Measurements from ENCODE around the gene CACTIN. TPM values are rescaled to one million over a fixed set of nuclear protein-coding genes. Genes with fewer than 3 reads are reported as not detected.

Gene CACTIN
- 35.4 and 39.2 TPM in 2 replicates for total RNA-seq

DNA sequence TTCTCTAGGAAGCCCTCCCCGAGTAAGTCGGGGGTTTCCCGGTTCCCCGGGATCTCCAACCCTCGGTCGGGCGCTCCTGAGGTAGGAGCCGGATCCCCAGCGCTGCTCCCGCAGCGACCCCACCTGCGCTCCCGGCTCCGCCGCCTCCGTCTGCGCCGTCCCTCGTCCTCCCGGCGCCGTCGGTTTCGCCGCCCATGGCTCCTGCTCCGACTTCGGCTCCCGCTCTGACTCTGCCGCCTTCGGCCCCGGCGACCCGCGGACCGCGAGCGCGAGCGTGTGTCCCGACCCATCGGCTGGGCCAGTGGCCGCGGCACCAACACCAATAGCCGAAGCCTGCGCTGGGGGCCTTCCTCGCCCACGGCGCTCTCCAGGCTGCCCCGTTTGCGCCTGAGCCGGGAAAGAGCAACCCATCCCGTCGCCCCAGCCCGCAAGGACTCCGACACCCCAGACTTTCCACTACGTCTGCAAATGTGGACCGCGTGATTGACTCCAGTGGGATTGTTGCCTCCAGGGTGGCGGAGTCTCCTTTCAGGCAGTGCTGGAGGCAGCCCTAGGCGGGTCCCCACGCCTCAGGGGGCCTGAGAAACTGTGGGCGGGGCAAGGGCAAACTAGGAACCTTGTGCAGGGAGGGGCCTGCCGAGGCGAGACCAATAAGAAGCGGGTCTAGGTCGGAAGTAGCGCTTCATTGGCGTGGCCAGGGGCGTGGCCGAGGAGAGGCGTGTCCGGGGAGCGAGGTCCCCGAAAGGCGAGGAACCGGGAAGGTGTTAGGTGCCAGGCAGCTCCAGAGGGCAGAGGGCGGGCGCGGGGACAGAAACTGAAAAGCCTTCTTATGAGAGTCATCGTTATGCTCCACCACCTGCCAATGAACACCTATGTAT is at the start of gene CACTIN:
TSS of gene CACTIN (minus strand) at position 318 of the 878 bp plus-strand sequence. CDS start at position 290, 28 bp downstream.
- intact Hi-C loops (cut with micrococcal nuclease), result loop anchor here (1.0 to 5.0 kb wide), 10 partner anchors 54 to 846 kb away; partner anchors contain the start of genes FZR1, HDGFL2, HMG20B and MFSD12

DNA sequence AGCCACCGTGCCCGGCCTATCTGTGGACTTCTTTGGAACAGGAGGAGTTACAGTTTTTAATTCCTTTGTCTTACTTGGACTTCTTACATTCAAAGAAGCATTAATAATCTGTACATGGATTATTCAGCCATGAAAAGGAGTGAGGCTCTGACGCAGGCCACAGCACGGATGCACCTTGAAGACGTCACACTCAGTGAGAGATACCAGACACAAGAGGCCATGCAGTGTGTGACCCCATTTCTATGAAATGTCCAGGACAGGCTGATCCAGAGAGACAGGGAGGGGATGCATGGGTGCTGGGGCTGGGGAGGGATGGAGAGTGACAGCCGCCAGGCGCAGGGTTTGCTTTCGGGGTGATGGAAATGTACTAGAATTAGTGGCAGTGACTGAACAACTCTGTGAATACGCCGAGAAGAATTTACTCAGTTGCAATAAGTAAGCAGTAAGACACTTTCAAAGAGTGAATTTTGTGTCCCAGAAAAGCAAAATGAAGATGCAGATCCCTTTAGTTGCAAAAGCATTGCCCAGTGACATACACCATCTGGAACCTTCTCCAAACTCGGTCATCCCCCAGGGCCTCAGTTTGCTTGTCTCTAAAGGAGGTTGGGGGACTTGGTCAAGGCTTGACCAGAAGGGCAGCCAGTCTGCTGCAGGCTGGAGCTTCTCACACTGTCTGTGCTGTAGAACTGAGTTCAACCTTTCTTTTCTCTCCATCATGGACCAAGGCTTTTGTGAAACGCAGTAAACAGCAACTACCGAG is 48.4 kb upstream of the CACTIN start:
- intact Hi-C loops (cut with micrococcal nuclease), result no loop called here

DNA sequence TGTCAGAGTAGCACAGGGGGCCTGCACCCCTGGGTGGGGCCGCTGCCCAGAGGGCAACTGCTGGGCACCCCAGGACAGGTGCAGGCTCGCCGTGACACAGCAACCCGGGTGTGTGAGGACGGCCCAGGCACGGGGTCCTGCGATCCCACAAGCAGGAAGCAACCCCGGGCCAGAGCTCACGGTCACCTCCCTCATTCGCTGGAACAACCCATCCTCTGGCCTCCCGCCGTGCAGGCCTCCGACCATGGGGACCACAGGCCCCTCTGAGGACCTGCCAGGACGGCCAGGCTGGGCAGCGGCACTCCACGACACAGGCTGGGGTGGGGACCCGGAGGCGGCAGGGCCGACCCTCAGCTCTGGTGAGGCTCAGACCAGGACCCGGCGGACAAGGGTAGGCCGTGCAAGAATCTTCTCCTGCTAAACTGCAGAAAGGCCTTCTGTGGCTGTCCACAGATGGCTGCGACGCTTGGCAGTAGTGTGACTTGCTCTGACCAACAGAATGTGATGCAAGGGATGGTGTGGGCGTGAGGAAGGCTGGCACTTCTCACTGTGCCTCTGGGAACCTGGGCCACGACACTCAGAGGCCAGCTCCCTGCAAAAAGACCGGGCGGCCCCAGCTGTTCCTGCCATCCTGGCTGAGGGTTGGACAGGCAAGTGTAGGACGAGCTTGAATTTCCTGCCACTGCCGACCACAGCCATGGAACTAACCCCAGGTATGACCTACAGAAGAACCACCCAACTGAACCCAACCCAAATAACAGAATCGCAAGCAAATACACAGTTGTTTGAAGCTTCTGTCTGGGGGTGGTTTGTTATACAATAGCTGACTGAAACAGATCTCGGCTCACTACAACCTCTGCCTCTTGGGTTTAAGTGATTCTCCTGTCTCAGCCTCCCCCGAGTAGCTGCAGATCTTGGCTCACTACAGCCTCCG is 47.2 kb upstream of the CACTIN start:
- intact Hi-C loops (cut with micrococcal nuclease), result no loop called here

DNA sequence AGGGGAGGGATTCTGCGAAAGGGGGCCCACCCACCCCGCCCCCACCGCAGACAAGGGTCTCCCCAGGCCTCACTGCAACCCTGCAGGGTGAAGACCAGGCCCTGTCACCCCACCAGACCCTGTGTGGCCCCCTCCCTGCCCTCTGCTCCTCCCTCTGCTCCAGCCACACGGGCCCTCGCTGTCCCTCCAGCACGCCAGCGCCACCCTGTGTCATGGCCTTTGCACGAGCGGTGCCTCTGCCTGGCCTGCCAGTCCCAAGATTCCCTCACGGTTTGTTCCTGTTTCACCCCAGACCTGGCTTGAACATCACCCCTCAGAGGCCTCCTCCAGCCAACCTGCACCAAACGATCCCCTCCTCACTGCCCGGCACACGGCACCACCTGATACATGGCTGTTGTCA is 46.4 kb upstream of the CACTIN start:
- intact Hi-C loops (cut with micrococcal nuclease), result no loop called here

DNA sequence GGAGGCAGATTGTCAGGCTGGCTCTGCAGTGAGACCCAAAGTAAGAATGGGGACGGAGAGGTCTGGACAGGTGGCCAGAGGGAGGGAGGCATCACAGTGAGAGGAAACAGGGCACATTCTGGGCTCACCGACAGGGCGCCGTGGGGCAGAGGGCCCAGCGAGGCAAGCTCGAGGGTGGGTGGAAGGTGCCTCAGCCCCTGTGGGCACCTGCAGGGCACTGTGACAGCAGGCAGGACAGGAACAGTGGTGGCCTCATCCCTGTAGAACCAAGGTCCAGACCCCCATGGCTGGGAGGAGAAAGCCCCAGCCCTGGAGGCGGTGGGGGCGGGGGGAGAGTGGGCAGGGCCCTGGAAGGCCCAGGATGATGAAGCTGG is 46.0 kb upstream of the CACTIN start:
- intact Hi-C loops (cut with micrococcal nuclease), result no loop called here

DNA sequence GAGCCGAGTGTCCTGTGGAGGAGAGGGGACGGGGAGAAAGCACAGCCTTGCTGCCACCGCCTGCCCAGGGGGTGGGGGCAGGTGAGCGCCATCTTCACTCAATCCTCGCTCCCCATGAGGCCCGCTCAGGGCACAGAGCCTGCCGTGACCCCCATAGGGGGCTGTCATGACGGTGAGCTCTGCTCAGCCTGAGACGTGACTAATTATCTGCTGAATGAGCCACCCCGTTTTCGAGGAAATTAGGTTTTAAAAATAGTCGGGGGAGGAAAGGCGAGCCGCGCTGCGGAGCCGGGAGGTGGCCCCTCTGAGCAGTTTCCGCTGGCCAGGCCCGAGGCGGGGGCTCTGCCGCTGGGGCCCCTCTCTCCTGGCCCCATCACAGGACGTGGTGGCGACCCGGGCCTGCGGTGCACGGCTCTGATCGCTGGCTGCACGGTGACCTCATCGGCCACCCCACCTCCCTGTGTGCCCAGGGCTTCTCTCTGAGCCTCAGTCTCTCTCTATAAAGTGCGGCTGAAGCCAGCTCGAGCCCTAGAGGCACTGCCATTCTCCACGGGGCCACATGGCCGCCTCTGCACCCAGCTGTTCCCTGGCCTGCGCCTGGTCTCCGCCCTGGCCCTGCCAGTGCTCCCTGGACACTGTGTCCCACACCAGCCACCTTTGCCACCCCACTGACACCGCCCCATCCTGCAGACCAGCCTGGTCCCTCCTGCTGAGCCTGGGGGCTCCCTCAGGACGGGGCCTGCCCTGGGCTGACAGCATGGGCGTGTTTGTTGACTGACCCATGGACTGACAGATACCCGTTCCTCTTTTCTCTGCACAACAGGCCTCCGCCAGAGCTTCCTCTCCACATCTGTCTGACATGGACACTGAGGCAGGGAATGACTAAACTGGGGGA is 45.3 kb upstream of the CACTIN start:
- intact Hi-C loops (cut with micrococcal nuclease), result no loop called here

DNA sequence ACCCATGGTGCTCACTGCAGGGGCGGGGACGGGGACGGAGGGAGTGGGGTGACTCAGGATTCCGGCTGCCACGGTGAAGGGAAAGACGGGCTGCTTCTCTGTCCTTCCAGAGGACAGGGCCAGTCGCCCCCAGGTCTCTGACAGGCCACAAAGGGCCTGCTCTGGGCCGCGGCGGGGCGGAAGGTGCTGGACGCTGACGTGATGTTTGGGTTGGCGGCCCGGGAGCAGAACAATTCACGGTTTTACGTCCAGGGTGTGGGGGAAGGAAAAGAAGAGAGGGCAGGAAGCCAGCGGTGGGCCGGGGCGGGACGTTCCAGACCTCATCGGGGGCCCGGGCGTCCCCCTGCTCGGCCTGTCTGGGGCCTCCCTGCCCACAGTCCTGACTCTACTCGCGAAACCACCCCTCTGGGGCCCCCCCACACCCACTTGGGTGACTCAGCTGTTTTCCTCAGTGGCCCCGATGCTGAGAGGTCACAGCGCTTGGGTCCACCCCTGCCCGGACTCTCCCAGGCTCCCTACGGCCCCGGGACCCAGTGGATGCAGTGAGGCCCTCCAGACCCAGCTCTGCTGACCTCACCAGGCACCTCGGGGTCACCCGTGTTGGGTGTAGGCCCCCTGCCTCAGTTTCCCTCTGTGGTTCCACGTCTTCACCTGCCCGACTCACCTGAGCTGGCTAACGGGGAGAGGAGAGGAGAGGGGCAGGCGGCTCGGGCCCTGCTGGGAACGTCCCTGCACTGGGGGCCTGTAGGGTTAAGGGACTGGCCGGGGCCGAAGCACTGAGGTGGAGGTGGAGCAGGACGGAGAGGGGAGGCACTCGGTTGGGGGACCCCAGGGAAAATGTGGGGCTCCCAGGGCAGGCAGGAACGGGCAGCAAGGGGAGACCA is 44.4 kb upstream of the CACTIN start:
- intact Hi-C loops (cut with micrococcal nuclease), result no loop called here

DNA sequence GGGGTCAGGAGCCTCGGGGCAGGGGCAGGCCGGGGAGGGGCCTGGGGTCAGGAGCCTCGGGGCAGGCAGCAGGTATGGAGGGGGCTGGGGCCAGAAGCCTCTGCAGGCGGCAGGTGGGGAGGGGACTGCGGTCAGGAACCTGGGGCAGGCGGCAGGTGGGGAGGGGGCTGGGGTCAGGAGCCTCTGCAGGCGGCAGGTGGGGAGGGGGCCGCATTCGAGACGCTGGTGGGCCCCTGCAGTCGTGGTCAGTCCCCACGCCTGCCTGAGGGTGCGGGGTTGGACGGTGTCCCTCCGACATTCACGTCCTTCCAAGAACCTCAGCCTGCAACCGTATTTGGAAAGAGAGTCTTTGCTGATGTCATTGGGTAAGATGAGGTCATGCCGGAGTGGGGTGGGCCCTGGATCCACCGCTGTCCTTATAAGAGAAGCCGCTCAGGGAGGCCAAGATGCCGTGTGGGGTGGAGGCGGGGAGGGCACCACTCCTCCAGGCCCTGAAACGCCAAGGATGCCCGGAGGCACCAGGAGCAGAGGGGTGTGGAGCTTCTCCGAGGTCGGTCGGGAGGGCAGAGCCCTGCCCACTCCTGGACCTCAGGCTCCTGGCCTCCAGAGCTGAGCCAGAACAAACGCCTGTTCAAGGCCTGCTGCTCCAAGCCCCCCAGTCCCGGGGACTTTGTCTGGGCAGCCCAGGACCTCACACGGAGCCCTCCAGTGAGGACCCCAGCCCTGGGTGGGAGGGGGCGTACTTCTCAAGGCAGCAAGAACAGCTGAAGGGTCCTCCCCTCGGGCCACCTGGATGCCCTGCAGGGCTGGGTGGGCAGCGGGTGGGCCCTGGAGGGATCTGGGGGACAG is 43.6 kb upstream of the CACTIN start:
- intact Hi-C loops (cut with micrococcal nuclease), result no loop called here

DNA sequence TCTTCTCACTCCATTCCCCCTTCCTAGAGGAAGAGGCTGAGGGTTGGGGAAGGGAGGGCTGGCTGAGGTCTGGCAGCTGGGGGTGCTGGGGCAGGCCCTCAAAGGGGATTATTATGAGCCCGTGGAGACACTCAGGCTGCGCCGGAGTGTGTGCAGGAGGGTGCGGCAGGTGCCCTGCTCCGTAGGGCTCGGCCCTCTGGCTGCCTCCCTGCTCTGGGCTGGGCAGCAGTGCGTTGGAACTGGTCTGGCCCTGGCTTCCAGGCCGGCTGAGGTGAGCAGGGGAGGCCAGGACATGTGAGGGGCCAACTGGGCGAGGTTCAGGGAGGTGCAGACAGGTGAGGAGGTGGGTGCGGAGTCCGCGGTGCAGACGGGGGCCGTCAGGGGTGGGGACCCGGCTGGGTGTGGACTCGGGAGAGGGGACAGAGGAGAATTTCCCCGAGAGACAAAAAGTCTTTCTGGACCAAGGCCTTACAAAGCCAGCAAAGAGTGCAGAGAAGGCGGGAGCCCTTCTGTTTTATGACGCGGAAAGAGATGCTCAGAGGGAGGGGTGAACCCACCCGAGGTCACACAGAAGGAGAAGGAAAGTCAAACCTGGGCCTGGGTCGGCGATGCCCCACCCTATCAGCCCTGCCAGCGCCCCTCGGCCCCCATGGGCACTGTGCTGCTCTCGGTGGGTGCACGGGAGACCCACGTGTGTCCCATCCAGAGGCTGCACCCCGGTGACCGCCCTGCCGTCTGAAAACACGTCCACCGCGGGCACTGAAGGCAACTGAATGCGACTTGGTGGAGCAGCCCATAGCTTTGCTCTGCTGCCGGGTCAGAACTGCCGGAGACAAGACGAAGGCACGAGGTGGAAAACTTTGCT is 42.7 kb upstream of the CACTIN start:
- intact Hi-C loops (cut with micrococcal nuclease), result no loop called here

DNA sequence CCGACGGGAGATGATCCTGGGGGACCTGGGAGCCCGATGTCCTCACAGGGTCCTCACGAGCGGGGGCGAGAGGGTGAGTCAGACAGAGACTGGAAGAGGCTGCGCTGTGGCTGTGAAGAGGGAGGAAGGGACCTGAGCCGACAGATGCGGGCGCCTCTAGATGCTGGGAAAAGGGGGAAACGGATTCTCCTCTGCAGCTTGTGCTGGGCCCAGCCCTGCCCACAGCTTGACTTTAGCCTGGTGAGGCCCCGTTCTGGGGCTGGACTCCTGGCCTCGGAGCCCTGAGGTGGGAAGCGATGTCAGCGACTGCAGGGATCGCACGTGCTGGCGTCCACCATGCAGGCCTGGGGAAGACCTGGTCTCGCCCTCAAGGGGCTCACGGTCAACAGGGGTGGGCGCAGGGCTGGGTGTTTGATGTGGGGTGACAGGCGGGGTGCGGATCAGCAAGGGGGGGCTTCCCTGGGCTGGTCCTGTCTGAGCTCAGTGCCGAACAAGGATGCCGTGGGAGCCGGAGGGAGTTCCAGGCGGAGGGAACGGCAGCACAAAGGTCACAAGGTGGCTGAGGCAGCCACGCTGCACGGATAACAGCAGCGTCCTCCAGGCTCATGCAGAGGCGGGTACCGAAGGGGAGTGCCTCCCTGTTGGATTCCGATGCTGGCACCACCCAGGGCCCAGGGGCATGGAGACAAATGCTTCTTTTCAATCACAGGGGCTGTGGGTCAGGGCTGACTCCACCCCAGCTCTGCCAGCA is 41.9 kb upstream of the CACTIN start:
- intact Hi-C loops (cut with micrococcal nuclease), result no loop called here

DNA sequence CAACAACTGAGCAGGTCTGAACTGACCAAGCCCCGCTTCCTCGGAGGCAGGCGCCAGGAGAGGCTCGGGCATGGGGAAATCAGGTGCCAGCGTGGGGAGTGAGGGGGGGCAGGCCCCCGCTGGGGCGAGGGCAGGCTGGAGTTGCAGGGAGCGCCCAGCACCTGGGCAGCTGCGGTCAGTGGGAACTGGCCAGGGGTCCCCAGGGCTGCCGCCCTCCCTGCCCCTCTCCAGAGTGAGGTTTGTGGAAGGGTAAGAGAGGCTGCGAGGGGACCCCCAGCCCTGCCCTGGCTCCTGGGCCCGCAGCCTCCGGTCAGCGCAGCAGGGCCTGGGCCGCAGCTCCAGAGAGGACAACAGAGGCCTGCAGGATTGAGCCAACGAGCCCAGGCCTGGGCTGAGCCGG is 41.2 kb upstream of the CACTIN start:
- intact Hi-C loops (cut with micrococcal nuclease), result no loop called here

DNA sequence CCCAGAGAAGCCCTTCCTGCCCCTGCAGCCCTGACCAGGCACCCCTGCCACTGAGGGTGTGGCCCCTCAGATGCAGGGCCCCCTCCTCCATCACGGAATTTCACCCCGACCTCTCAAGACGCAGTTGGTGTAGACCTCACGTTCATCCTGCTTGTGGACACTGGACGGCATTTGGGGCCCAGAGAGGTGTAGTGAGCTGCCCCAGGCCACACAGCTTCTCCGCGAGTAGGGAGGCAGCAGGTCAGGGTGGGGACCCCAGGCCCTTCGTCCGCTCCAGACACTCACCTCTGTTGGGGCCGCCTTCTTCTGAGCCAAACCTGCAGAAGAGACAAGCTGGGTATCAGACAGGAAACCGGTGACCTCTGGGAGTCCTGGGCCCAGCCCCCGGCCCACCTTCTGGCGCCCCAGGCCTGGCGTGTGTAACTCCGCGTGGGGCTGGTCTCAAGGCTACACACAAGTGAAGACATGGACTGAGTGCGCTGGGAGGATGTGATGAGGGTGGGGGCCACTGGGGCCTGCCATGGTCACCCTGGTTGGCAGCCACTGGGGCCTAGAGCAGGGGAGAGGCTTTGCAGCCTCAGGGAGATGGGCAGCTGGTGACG is 40.5 kb upstream of the CACTIN start:
- intact Hi-C loops (cut with micrococcal nuclease), result no loop called here

DNA sequence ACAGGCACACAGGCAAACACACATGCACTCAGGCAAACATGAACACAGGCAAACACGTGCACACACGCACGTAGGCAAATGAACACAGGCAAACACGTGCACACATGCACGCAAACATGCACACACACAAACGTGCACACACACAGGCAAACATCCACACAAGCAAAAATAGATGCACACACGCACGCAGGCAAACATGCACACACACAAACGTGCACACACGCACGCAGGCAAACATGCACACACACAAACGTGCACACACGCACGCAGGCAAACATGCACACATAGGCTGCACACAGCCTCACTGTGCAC is 39.9 kb upstream of the CACTIN start:
- intact Hi-C loops (cut with micrococcal nuclease), result loop anchor here (1.0 kb wide), 2 partner anchors 34 to 40 kb away; partner anchors contain the start of gene PIP5K1C

DNA sequence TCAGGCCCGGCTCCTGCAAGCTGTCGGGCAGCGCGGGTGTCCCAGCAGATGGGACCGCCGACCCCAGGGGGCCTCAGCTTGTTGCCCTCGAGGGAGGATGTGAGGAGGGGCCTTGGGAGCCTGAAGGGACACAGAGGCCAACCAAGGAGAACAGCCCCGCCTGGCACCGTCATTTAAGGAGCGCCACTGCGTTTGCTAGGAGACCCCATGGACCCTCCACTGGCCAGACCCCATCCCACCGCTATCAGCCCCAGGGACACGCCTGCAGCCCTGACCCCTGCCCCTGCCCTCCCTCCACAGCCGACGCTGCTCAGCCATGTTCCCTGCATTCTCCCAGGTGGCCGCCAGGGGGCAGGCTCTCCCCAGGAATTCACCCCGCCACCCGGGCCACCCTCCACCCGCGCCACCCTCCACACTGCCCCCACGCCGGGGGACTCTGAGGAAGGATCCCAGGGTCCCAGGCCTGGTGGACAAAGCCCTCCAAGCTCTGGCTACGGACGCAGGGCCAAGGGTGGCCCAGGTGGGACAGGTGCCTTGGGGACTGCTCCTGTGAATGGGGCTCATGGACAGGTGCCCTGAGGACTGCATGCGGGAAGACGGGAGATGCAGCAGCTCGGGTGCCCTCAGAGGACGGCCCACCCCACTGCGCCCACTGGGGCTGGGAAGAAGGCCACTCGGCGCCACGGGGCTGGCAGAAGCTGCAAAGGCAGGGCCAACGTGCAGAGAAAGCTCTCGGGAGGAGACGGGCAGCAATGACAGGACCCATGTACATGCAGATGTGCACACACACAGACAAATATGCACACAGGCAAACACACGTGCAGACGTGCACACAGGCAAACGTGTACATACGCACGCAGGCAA is 39.3 kb upstream of the CACTIN start:
- intact Hi-C loops (cut with micrococcal nuclease), result loop anchor here (1.0 kb wide), 2 partner anchors 34 to 40 kb away; partner anchors contain the start of gene PIP5K1C

DNA sequence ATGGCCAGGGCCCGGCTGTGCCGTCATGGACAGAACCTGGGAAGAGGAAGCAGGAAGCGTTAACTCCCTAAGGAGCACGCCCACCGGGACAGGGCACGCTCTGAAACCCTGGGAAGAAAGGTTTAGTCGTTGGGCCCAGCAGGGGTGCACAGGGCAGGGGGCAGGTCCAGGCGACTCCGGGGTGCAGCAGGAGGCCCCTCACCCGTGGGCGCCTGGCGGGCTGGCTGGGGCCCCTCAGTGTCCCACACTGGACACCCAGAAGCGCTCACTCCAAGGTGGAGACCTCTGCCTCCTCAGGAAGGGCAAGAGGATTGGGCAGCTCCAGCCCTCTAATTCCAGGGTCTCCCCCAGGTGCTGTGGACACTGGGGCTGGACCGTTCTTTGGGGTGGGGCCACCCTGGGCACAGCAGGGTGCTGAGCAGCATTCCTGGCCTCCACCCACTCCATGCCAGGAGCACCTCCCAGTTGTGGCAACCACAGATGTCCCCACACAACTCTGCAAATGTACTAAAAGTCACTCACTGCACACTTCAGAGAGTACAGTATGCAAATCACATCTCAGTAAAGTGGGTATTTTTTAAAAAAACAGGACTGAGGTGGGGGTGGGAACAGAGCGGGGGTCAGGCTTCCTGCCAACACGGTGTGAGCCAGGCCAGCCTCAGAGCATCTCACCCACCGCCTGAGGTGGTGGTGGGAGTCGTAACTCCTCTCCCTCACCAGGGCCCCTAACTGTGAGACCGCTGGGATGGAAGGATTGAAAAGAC is 38.5 kb upstream of the CACTIN start:
- intact Hi-C loops (cut with micrococcal nuclease), result no loop called here

Data from T-helper 1 cell treated with Interleukin-12 subunit alpha and Interleukin-12 subunit beta and Interleukin-4 antibody, amounts not matched to agents 30 ng/mL and 1 ng/mL, for 36 hours (primary cell).